ENCODE results near the gene SLC35F4.
"Not testable (repeated sequence)": the region's sequence is repeated elsewhere in the genome, so short reads cannot be mapped to it uniquely, and the experiment has no call there.

The SLC35F4 gene

GRCh38 chr14:57865403-57866198 lies at the start of gene SLC35F4:
Gene SLC35F4, minus strand, starts transcription at chr14:57866092.
- no peak for DNase-seq

- DNase-seq = no peak
Measured at GRCh38 chr14:57909626-57910025, 43.7 kb upstream of the SLC35F4 start.

GRCh38 chr14:57903954-57904353 lies 38.1 kb upstream of the SLC35F4 start:
- no peak for DNase-seq

- no peak for DNase-seq
Measured at GRCh38 chr14:57898837-57899572, 33.1 kb upstream of the SLC35F4 start.

- DNase-seq = no peak
Measured at GRCh38 chr14:57897144-57897748, 31.4 kb upstream of the SLC35F4 start.

- no peak for DNase-seq
Measured at GRCh38 chr14:57889245-57889644, 23.4 kb upstream of the SLC35F4 start.

GRCh38 chr14:57884175-57884574 lies 18.3 kb upstream of the SLC35F4 start:
- no peak for DNase-seq

GRCh38 chr14:57883061-57883460 lies 17.2 kb upstream of the SLC35F4 start:
- DNase-seq = no peak

GRCh38 chr14:57879516-57879915 lies 13.6 kb upstream of the SLC35F4 start:
- DNase-seq = no peak

GRCh38 chr14:57875985-57876384 lies 10.1 kb upstream of the SLC35F4 start:
- DNase-seq = no peak

- DNase-seq = no peak
Measured at GRCh38 chr14:57875296-57875695, 9.4 kb upstream of the SLC35F4 start.

GRCh38 chr14:57871459-57872080 lies 5.7 kb upstream of the SLC35F4 start:
- no peak for DNase-seq

- no peak for DNase-seq
Measured at GRCh38 chr14:57870686-57871457, 5.0 kb upstream of the SLC35F4 start.

GRCh38 chr14:57869617-57870016 lies 3.7 kb upstream of the SLC35F4 start:
- DNase-seq = no peak

GRCh38 chr14:57866199-57866705 lies 360 bp upstream of the SLC35F4 start:
- no peak for DNase-seq

- no peak for DNase-seq
Measured at GRCh38 chr14:57865066-57865402, 858 bp downstream of the SLC35F4 start.

- no peak for DNase-seq
Measured at GRCh38 chr14:57864659-57865058, 1.2 kb downstream of the SLC35F4 start.

GRCh38 chr14:57863471-57863870 lies 2.4 kb downstream of the SLC35F4 start:
- no peak for DNase-seq

GRCh38 chr14:57855666-57856065 lies 10.2 kb downstream of the SLC35F4 start:
- DNase-seq = not testable (repeated sequence)

GRCh38 chr14:57854571-57854970 lies 11.3 kb downstream of the SLC35F4 start:
- no peak for DNase-seq

GRCh38 chr14:57851354-57851753 lies 14.5 kb downstream of the SLC35F4 start:
- DNase-seq = no peak

- no peak for DNase-seq
Measured at GRCh38 chr14:57848786-57849185, 17.1 kb downstream of the SLC35F4 start.

GRCh38 chr14:57848353-57848752 lies 17.5 kb downstream of the SLC35F4 start:
- DNase-seq = no peak
